Body of pancreas (tissue), 4 donors: ENCODE results near the gene RPL13. TPM values are rescaled to one million over a fixed set of nuclear protein-coding genes. Genes with fewer than 3 reads are reported as not detected.
A peak's percentile ranks its signal among the peaks of the same experiment; 100 is the strongest.

Source experiments
- ATAC-seq: fragments of 150-250 bp; one replicate; pipeline ENCODE4 v1.9.1; 2016
- DNase-seq, 4 donors: peaks; one replicate each; pipeline ENCODE4 v3.0.0-alpha.2; 2019
- H3K27ac ChIP-seq, 4 donors: fragments of 200-600 bp; sonication (generic); 1 replicate in 3 of 4; 2 replicates in 1 of 4; pipeline versions ENCODE4 v1.5.1 to v1.6.1; 2016 to 2019; ENCODE audit warnings: mild to moderate bottlenecking in 1 of 4, mixed read lengths in 1 of 4, moderate library complexity in 1 of 4
- H3K27me3 ChIP-seq, 2 donors: fragments of 200-600 bp; sonication (generic); one replicate each; pipeline ENCODE4 v1.6.0; 2016; ENCODE audit warnings: mild to moderate bottlenecking in 1 of 2
- H3K36me3 ChIP-seq, 2 donors: fragments of 200-600 bp; sonication (generic); replicated peaks in 1 of 2; 2 replicates each; pipeline ENCODE4 v1.5.1; 2016; ENCODE audit warnings: low read depth in 2 of 2; ENCODE audit not compliant: insufficient read depth in 1 of 2
- H3K4me1 ChIP-seq: fragments of 200-600 bp; sonication (generic); one replicate; pipeline ENCODE4 v1.6.0; 2016
- H3K4me3 ChIP-seq, 2 donors: fragments of 200-600 bp; sonication (generic); 1 replicate in 1 of 2; 2 replicates in 1 of 2; pipeline ENCODE4 v1.5.1; 2016 to 2019
- H3K9me3 ChIP-seq, 3 donors: fragments of 200-600 bp; sonication (generic); 1 replicate in 2 of 3; 2 replicates in 1 of 3; pipeline ENCODE4 v1.5.1; 2016
- POLR2A ChIP-seq, 3 donors: fragments of 450-650 bp; IDR thresholded peaks; one replicate each; pipeline ENCODE4 v1.6.1; 2016; ENCODE audit warnings: antibody characterized with exemption in 3 of 3, mild to moderate bottlenecking in 2 of 3
- WGBS, 2 donors: methylation state at CpG; one replicate each; pipeline ENCODE4 v1.1.5; 2017; 5-methylcytosine and 5-hydroxymethylcytosine counted together
- intact Hi-C: fragments of 100-400 bp; cut with DNase I; formaldehyde crosslinking; loops from one replicate; pipeline ENCODE4 v1.15.1; 2023
- total RNA-seq, 2 donors: library from RNA; depleted of rRNA; stranded (reverse); fragments of >200 nt; gene quantifications; one replicate each; pipeline ENCODE4 v1.1.0, GENCODE V29; 2016
- TF ChIP-seq, protein P1 (sequence below), 7 experiments: fragments of 450-650 bp in 4 of 7; fragments of 200-600 bp in 3 of 7; sonication (generic) in 3 of 7; IDR thresholded peaks; one replicate each; pipeline ENCODE4 v1.5.1; 2016 to 2019; ENCODE audit warnings: antibody characterized with exemption in 7 of 7

RPL13 gene
- 1,000 to 10,000 TPM; 3,820 to 5,570 TPM for total RNA-seq

DNA sequence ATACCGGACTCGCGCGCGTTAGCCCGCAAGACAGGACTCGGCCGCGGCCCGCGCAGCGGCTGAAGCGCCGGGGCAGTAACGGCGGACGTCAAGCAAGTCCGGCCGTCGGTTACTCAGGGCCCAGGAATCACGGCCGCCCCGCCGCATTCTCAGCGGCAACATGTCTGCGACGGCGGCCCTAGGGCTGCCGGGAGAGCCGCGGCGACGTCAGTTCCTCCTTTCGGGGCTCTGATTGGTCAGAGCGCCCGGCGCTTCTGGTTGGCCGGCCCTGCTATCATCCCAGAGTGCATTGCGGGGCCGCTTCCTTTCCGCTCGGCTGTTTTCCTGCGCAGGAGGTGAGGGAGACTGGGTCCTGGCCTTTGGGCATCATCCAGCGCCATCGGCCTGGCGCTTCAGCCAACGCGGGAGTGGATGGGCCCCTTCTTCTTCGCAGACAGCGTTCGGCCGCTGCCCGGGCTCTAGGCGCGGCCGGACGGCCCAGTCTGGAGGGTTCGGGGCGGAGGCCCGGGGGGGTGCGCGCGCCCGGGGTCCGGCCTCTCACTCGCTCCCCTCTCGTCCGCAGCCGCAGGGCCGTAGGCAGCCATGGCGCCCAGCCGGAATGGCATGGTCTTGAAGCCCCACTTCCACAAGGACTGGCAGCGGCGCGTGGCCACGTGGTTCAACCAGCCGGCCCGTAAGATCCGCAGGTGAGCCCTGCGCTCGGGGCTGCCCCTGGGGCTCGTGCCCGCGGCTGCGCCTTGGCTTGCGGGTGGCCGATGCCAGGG is at the start of gene RPL13:
TSS of gene RPL13 (plus strand) at position 305 of the 764 bp plus-strand sequence. CDS start at position 583, 278 bp downstream.
- intact Hi-C loops = no loop called here
- ATAC-seq = peak; percentile 97
- Histone ChIP-seq H3K4me3 (peak within 1 kb of the TSS; percentile 21 to 90), H3K27ac (peak within 1 kb of the TSS; percentile 80 to 97 (median 92)), H3K4me1 (peaks cover 53% of the 10 kb centered on the region), H3K27me3 (no peaks in the 10 kb centered on the region), H3K9me3 (no peaks in the 10 kb centered on the region), H3K36me3 (peaks cover 5 to 20% of the 10 kb centered on the region in 2 donors)
- DNase-seq = peak; percentile 94 to 97 (median 96)
- TF ChIP-seq, protein P1, sequence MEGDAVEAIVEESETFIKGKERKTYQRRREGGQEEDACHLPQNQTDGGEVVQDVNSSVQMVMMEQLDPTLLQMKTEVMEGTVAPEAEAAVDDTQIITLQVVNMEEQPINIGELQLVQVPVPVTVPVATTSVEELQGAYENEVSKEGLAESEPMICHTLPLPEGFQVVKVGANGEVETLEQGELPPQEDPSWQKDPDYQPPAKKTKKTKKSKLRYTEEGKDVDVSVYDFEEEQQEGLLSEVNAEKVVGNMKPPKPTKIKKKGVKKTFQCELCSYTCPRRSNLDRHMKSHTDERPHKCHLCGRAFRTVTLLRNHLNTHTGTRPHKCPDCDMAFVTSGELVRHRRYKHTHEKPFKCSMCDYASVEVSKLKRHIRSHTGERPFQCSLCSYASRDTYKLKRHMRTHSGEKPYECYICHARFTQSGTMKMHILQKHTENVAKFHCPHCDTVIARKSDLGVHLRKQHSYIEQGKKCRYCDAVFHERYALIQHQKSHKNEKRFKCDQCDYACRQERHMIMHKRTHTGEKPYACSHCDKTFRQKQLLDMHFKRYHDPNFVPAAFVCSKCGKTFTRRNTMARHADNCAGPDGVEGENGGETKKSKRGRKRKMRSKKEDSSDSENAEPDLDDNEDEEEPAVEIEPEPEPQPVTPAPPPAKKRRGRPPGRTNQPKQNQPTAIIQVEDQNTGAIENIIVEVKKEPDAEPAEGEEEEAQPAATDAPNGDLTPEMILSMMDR (IDR thresholded peaks at IDR 0.05) = peak in 2 of 7 experiments; percentile 2 to 11
- TF ChIP-seq POLR2A (IDR thresholded peaks at IDR 0.05) = peak; percentile 98 to 99 (median 99)
- WGBS, 2 donors = 0% methylated on average over 15 to 60 of the region's 87 CpGs

DNA sequence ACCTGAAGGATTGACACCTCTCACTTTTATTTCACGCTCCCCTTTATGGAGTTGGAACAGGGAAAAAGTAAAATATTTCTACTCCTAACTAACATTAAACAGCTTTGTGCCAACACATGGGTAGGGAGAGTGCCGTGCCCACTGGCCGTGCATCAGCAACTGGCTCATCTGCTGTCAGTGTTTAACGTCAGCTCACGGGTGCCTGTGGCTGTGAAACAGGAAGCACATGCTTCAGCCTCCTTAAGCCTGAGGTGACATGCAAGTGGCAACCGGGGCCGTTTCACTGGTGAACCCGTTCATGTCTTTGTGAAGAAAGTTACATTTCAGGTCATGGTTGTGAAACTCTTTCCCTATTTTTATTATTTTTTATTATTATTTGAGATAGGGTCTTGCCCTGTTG is 49.1 kb upstream of the RPL13 start:
- intact Hi-C loops = no loop called here
- no peaks in the 10 kb centered on the region for H3K27me3 ChIP-seq
- no peaks in the 10 kb centered on the region for H3K9me3 ChIP-seq
- no peak overlapping the region for H3K4me3 ChIP-seq
- 80 to 95% methylated on average over 8 of the region's 8 CpGs for WGBS, 2 donors
- TF ChIP-seq, protein P1 (IDR thresholded peaks at IDR 0.05) = no peak
- TF ChIP-seq POLR2A (IDR thresholded peaks at IDR 0.05) = no peak
- no peak overlapping the region for H3K27ac ChIP-seq
- H3K36me3 ChIP-seq = peaks cover 4 to 19% of the 10 kb centered on the region in 2 donors
- ATAC-seq (no peak), DNase-seq (no peak)
- peaks cover 27% of the 10 kb centered on the region for H3K4me1 ChIP-seq

GRCh38 chr16:89512453-89512852 is 48.0 kb upstream of the RPL13 start:
- 95 to 96% methylated on average over 9 of the region's 9 CpGs for WGBS, 2 donors
- H3K4me1 ChIP-seq = peaks cover 16% of the 10 kb centered on the region
- ATAC-seq (no peak), DNase-seq (no peak)
- no peak overlapping the region for H3K4me3 ChIP-seq
- H3K36me3 ChIP-seq = peaks cover 4 to 21% of the 10 kb centered on the region in 2 donors
- intact Hi-C loops = no loop called here
- no peaks in the 10 kb centered on the region for H3K9me3 ChIP-seq
- H3K27ac ChIP-seq = no peak overlapping the region
- TF ChIP-seq POLR2A (IDR thresholded peaks at IDR 0.05) = no peak
- TF ChIP-seq, protein P1 (IDR thresholded peaks at IDR 0.05) = no peak
- H3K27me3 ChIP-seq = no peaks in the 10 kb centered on the region

- Histone ChIP-seq H3K27ac (no peak overlapping the region), H3K9me3 (no peaks in the 10 kb centered on the region), H3K4me3 (no peak overlapping the region), H3K36me3 (peaks cover 0 to 14% of the 10 kb centered on the region in 2 donors), H3K27me3 (no peaks in the 10 kb centered on the region), H3K4me1 (no peaks in the 10 kb centered on the region)
- DNase-seq = no peak
- no peak for ATAC-seq
- intact Hi-C loops = no loop called here
- 81 to 95% methylated on average over 4 to 9 of the region's 9 CpGs for WGBS, 2 donors
- TF ChIP-seq, protein P1 (IDR thresholded peaks at IDR 0.05) = no peak
Measured at GRCh38 chr16:89517128-89517527, 43.4 kb upstream of the RPL13 start.

DNA sequence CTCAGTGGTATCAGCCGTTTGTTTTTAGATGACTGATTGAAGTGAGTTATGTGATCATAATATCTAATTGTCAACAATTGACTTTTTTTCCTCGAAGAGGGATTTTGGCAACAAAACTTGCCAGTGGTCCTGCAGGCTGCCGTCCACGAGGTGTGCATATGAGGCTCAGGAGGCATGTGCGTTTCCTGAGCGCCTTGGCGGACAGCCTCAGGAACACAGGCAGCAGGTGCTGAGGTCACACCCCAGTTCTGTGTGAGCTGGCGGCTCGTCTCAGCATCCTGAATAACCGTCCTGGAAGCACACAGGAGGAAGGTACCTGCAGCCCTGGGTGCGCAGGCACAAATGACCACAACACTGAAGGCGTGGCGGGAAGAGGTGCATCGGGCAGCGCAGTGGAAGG is 40.6 kb upstream of the RPL13 start:
- H3K27me3 ChIP-seq = no peaks in the 10 kb centered on the region
- H3K27ac ChIP-seq = no peak overlapping the region
- H3K9me3 ChIP-seq = no peaks in the 10 kb centered on the region
- peaks cover 5 to 16% of the 10 kb centered on the region in 2 donors for H3K36me3 ChIP-seq
- intact Hi-C loops = no loop called here
- no peak overlapping the region for H3K4me3 ChIP-seq
- H3K4me1 ChIP-seq = no peaks in the 10 kb centered on the region
- no peak for ATAC-seq
- WGBS, 2 donors = 77% methylated on average over 15 of the region's 15 CpGs
- TF ChIP-seq, protein P1 (IDR thresholded peaks at IDR 0.05) = no peak
- DNase-seq = no peak
